Spleen (tissue), 11 donors: ENCODE results near the gene SNRPD1. TPM values are rescaled to one million over a fixed set of nuclear protein-coding genes. Genes with fewer than 3 reads are reported as not detected.
"Not testable (repeated sequence)": the region's sequence is repeated elsewhere in the genome, so short reads cannot be mapped to it uniquely, and the experiment has no call there.

Source experiments
- DNase-seq: peaks from one replicate; pipeline ENCODE4 v3.0.0-alpha.2; 2020
- H3K27ac ChIP-seq, 8 donors: fragments of 200-600 bp; sonication (generic) in 7 of 8; 1 replicate in 4 of 8; 2 replicates in 4 of 8; pipeline versions ENCODE4 v1.5.0 to v1.8.0; 2016 to 2021; ENCODE audit warnings: inconsistent platforms in 4 of 8, mild to moderate bottlenecking in 4 of 8, moderate library complexity in 1 of 8
- H3K27me3 ChIP-seq, 7 donors: fragments of 200-600 bp; sonication (generic) in 6 of 7; replicated peaks in 1 of 7; 1 replicate in 4 of 7; 2 replicates in 3 of 7; pipeline versions ENCODE4 v1.5.0 to v1.8.0; 2016 to 2021; ENCODE audit warnings: inconsistent platforms in 3 of 7, mild to moderate bottlenecking in 1 of 7
- H3K36me3 ChIP-seq, 6 donors: fragments of 200-600 bp; sonication (generic) in 5 of 6; 1 replicate in 4 of 6; 2 replicates in 2 of 6; pipeline versions ENCODE4 v1.5.0 to v1.8.0; 2016 to 2021; ENCODE audit warnings: inconsistent platforms in 2 of 6
- H3K4me1 ChIP-seq, 6 donors: fragments of 200-600 bp; sonication (generic) in 5 of 6; 1 replicate in 3 of 6; 2 replicates in 3 of 6; pipeline versions ENCODE4 v1.5.0 to v1.8.0; 2016 to 2021; ENCODE audit warnings: inconsistent platforms in 3 of 6
- H3K4me3 ChIP-seq, 8 donors: fragments of 200-600 bp; sonication (generic) in 7 of 8; 1 replicate in 4 of 8; 2 replicates in 4 of 8; pipeline versions ENCODE4 v1.5.0 to v1.8.0; 2016 to 2021; ENCODE audit warnings: inconsistent platforms in 4 of 8, mild to moderate bottlenecking in 4 of 8, moderate library complexity in 2 of 8
- H3K9me3 ChIP-seq, 8 donors: fragments of 200-600 bp; sonication (generic) in 7 of 8; 1 replicate in 4 of 8; 2 replicates in 4 of 8; pipeline versions ENCODE4 v1.5.0 to v1.8.0; 2016 to 2021; ENCODE audit warnings: inconsistent platforms in 4 of 8
- CTCF ChIP-seq, 11 experiments: fragments of 200-600 bp in 7 of 11; fragments of 450-650 bp in 4 of 11; sonication (generic) in 4 of 11; IDR thresholded peaks in 8 of 11; conservative IDR thresholded peaks in 3 of 11; 1 replicate in 7 of 11; 2 replicates in 4 of 11; pipeline versions ENCODE4 v1.4.0 to v1.8.0; 2016 to 2021; ENCODE audit warnings: antibody characterized with exemption in 11 of 11, inconsistent platforms in 4 of 11, mild to moderate bottlenecking in 1 of 11
- POLR2A ChIP-seq, 3 donors: fragments of 450-650 bp; IDR thresholded peaks; one replicate each; pipeline ENCODE4 v1.5.1; 2017; ENCODE audit warnings: antibody characterized with exemption in 3 of 3, mild to moderate bottlenecking in 1 of 3
- POLR2AphosphoS5 ChIP-seq, 3 donors: sonication (generic); formaldehyde crosslinking; IDR thresholded peaks; one replicate each; pipeline ENCODE4 v1.5.1; 2017; ENCODE audit warnings: antibody characterized with exemption in 3 of 3
- WGBS, 5 donors: extraction: QIAGEN DNeasy Blood & Tissue Kit in 3 of 5; methylation state at CpG; one replicate each; pipeline versions ENCODE4 v1.1.5 to v1.1.7; 2013 to 2018; 5-methylcytosine and 5-hydroxymethylcytosine counted together
- intact Hi-C: fragments of 100-400 bp; cut with DNase I; formaldehyde crosslinking; loops from one replicate; pipeline ENCODE4 v1.15.0; 2023; ENCODE audit warnings: low total_unique reads
- polyA plus RNA-seq, 3 donors: library from polyadenylated mRNA; stranded (reverse); fragments of 200-250 nt; gene quantifications; one replicate each; pipeline ENCODE4 v1.2.1, GENCODE V29; 2013
- total RNA-seq, 7 donors: library from RNA; depleted of rRNA in 3 of 7; stranded (reverse); fragments of >200 nt in 3 of 7; fragmentation: NEBNext Ultra II Directional in 4 of 7; extraction: Animal tissue kit (Norgen Biotek cat#: 25700) in 4 of 7; gene quantifications; one replicate each; pipeline versions ENCODE4 v1.1.0 to v1.2.1, GENCODE V29; 2016 to 2021
- donor health status: healthy with polysubstance abuse.
- donor health status: DM: no; HTN: no; CAD: no; lungs with moderate emphysema.
- donor health status: DM: no; HTN: no; CAD: no.
- donor health status: Bipolar disorder and iron deficiency.
- donor health status: healthy.
- donor health status: DM: no; HTN: no; CAD: no.
- donor health status: DM: yes; HTN: yes; CAD: no.

SNRPD1 gene
- total and polyA plus RNA-seq, 10 donors: 5.6 to 52.6 (median 27.8) TPM

DNA sequence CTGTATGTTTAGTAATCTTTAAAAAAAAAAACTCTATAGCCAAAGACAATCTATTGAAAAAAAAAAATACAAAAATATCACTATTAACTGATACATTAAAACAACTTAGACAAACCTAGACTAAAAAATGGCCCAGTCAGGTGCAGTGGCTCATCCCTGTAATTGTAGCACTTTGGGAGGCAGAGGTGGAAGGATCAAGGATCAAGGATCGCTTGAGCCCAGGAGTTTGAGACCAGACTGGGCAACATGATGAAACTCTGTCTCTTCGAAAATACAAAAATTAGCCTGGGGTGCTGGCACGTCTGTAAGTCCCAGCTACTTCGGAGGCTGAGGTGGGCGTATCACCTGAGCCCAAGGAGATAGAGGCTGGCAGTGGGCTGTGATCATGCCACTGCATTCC is 27.7 kb upstream of the SNRPD1 start:
- no peak for TF ChIP-seq CTCF (IDR thresholded peaks at IDR 0.05 in 8 of 11, conservative IDR thresholded peaks at IDR 0.05 in 3 of 11)
- TF ChIP-seq POLR2AphosphoS5 (IDR thresholded peaks at IDR 0.05): no peak
- no peak for TF ChIP-seq POLR2A (IDR thresholded peaks at IDR 0.05)
- no peak overlapping the region for H3K4me3 ChIP-seq
- H3K4me1 ChIP-seq: no peaks in the 10 kb centered on the region
- no peak for DNase-seq
- peaks cover 0 to 45% (median 15%) of the 10 kb centered on the region in 6 donors for H3K36me3 ChIP-seq
- peaks cover 0 to 4% (median 0%) of the 10 kb centered on the region in 8 donors for H3K9me3 ChIP-seq
- no peak overlapping the region for H3K27ac ChIP-seq
- H3K27me3 ChIP-seq: no peaks in the 10 kb centered on the region
- WGBS, 5 donors: 93 to 97% (median 95%) methylated on average over 5 of the region's 5 CpGs
- intact Hi-C loops: no loop called here

DNA sequence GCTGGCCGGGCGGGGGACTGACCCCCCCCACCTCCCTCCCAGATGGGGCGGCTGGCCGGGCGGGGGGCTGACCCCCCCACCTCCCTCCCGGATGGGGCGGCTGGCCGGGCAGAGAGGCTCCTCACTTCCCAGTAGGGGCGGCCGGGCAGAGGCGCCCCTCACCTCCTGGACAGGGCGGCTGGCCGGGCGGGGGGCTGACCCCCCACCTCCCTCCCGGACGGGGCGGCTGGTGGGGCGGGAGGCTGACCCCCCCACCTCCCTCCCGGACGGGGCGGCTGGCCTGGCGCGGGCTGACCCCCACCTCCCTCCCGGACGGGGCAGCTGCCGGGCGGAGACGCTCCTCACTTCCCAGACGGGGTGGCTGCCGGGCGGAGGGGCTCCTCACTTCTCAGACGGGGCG is 19.8 kb upstream of the SNRPD1 start:
- H3K9me3 ChIP-seq, H3K4me3 ChIP-seq, H3K27ac ChIP-seq, intact Hi-C loops, DNase-seq, H3K27me3 ChIP-seq: not testable (repeated sequence)
- Histone ChIP-seq H3K36me3 (peaks cover 0 to 18% (median 0%) of the 10 kb centered on the region in 6 donors), H3K4me1 (peaks cover 0 to 30% (median 10%) of the 10 kb centered on the region in 6 donors)
- 95 to 100% (median 97%) methylated on average over 12 to 23 of the region's 33 CpGs; no CpG with 5 or more reads in 1 of the 5 donors for whole genome bisulfite sequencing, 5 donors

- H3K27ac ChIP-seq: no peak overlapping the region
- WGBS, 5 donors: 81 to 96% (median 85%) methylated on average over 3 to 7 of the region's 7 CpGs
- H3K9me3 ChIP-seq: no peaks in the 10 kb centered on the region
- TF ChIP-seq POLR2AphosphoS5 (IDR thresholded peaks at IDR 0.05): no peak
- TF ChIP-seq POLR2A (IDR thresholded peaks at IDR 0.05): no peak
- no peak for TF ChIP-seq CTCF (IDR thresholded peaks at IDR 0.05 in 8 of 11, conservative IDR thresholded peaks at IDR 0.05 in 3 of 11)
- intact Hi-C loops: no loop called here
- peaks cover 0 to 18% (median 0%) of the 10 kb centered on the region in 6 donors for H3K36me3 ChIP-seq
- peaks cover 3 to 43% (median 23%) of the 10 kb centered on the region in 6 donors for H3K4me1 ChIP-seq
- H3K4me3 ChIP-seq: no peak overlapping the region
- no peaks in the 10 kb centered on the region for H3K27me3 ChIP-seq
- no peak for DNase-seq
These were observed 18.4 kb upstream of the SNRPD1 start for GRCh38 chr18:21593540-21594257.

- 23 to 46% (median 37%) methylated on average over 1 of the region's 1 CpG for WGBS, 5 donors
- Histone ChIP-seq H3K4me3 (no peak overlapping the region), H3K36me3 (peaks cover 0 to under 1% (median 0%) of the 10 kb centered on the region in 6 donors), H3K4me1 (peaks cover 10 to 65% (median 50%) of the 10 kb centered on the region in 6 donors), H3K27ac (no peak overlapping the region), H3K9me3 (no peaks in the 10 kb centered on the region), H3K27me3 (no peaks in the 10 kb centered on the region)
- DNase-seq: no peak
- intact Hi-C loops: no loop called here
- TF ChIP-seq CTCF (IDR thresholded peaks at IDR 0.05 in 8 of 11, conservative IDR thresholded peaks at IDR 0.05 in 3 of 11): no peak
- no peak for TF ChIP-seq POLR2A (IDR thresholded peaks at IDR 0.05)
- TF ChIP-seq POLR2AphosphoS5 (IDR thresholded peaks at IDR 0.05): no peak
These were observed 14.5 kb upstream of the SNRPD1 start for GRCh38 chr18:21597620-21598019.
